HCT116 (cell line): Measurements from ENCODE around the gene AHNAK. TPM values are rescaled to one million over a fixed set of nuclear protein-coding genes. Genes with fewer than 3 reads are reported as not detected.

Experiments
- ATAC-seq: fragments of 200-7000 bp; cut with Tn5 transposase; 2 replicates; pipeline ENCODE4 v1.9.1; 2020; ENCODE audit warnings: mild to moderate bottlenecking, moderate library complexity
- Bru-seq: library from RNA; stranded (reverse); fragments of 400-500 nt; gene quantifications from one replicate; lab custom pipeline; 2021; lab: Mats Ljungman, UMichigan
- BruChase-seq, 2 experiments: library from RNA; stranded (reverse); fragments of 400-500 nt; gene quantifications; one replicate each; lab custom pipeline; 2021; lab: Mats Ljungman, UMichigan
- BruUV-seq: library from RNA; stranded (reverse); fragments of 400-500 nt; replicated peaks from 2 replicates; lab custom pipeline; 2021; lab: Mats Ljungman, UMichigan
- CTCF ChIA-PET: fragments of 300-600 bp; sonication (Branson Sonifier 250); formaldehyde crosslinking; loops from one replicate; lab custom pipeline; 2021; ENCODE audit warnings: antibody characterized with exemption; lab: Charles Lee
- POLR2A ChIA-PET: fragments of 300-600, 350-600 bp; sonication (Branson Sonifier 250); formaldehyde crosslinking; loops from one replicate; lab custom pipeline; 2021; ENCODE audit warnings: antibody characterized with exemption; lab: Charles Lee
- RAD21 ChIA-PET, 2 experiments: fragments of 300-600 bp; sonication (Branson Sonifier 250); formaldehyde crosslinking; loops; one replicate each; lab custom pipeline; 2023; ENCODE audit warnings: low total read pairs in 2 of 2; ENCODE audit not compliant: uncharacterized antibody in 2 of 2, unreplicated experiment in 2 of 2, low non-redundant PET in 1 of 2; lab: Charles Lee
- DNase-seq: peaks from one replicate; pipeline ENCODE4 v3.0.0-alpha.2; 2010; ENCODE audit warnings: low read depth, low spot score
- H2AFZ ChIP-seq: fragments of 200-600 bp; shearing (Covaris generic), sonication (generic); 2 replicates; pipeline ENCODE4 v1.6.1; 2017; ENCODE audit warnings: low read depth, mixed run types, mixed read lengths, antibody characterized with exemption, low read length; ENCODE audit not compliant: poor library complexity, severe bottlenecking
- H3K27ac ChIP-seq: 2 replicates; pipeline ENCODE4 v1.5.1; 2012; ENCODE audit warnings: low read depth, low read length
- H3K27me3 ChIP-seq: fragments of 200-600 bp; sonication (generic); 2 replicates; pipeline ENCODE4 v1.6.1; 2016; ENCODE audit warnings: mixed run types, low read length, mixed read lengths; ENCODE audit not compliant: insufficient read depth
- H3K36me3 ChIP-seq, 2 experiments: fragments of 200-500 bp in 1 of 2; fragments of 200-600 bp in 1 of 2; sonication (Bioruptor generic) in 1 of 2; sonication (generic) in 1 of 2; 2 replicates each; pipeline versions ENCODE4 v1.5.1 to v1.6.1; 2014 to 2016; ENCODE audit warnings: low read length in 2 of 2, inconsistent platforms in 1 of 2, mixed read lengths in 1 of 2, mixed run types in 1 of 2; ENCODE audit not compliant: insufficient read depth in 2 of 2, control insufficient read depth in 1 of 2
- H3K4me1 ChIP-seq, 2 experiments: fragments of 200-600 bp in 1 of 2; sonication (generic) in 1 of 2; 2 replicates each; pipeline versions ENCODE4 v1.5.1 to v1.6.1; 2012 to 2017; ENCODE audit warnings: low read length in 2 of 2, inconsistent platforms in 1 of 2, mild to moderate bottlenecking in 1 of 2, mixed read lengths in 1 of 2, mixed run types in 1 of 2, moderate library complexity in 1 of 2; ENCODE audit not compliant: insufficient read depth in 2 of 2, control insufficient read depth in 1 of 2
- H3K4me2 ChIP-seq: fragments of 200-600 bp; sonication (generic); 2 replicates; pipeline ENCODE4 v1.6.1; 2017; ENCODE audit warnings: mixed run types, low read length, mixed read lengths
- H3K4me3 ChIP-seq, 2 experiments: fragments of 200-600 bp in 1 of 2; sonication (generic) in 1 of 2; replicated peaks in 1 of 2; 2 replicates each; pipeline ENCODE4 v1.5.1; 2011 to 2016; ENCODE audit warnings: low read length in 2 of 2, control low read depth in 1 of 2, low read depth in 1 of 2, mild to moderate bottlenecking in 1 of 2, mixed read lengths in 1 of 2, mixed run types in 1 of 2
- H3K79me2 ChIP-seq: fragments of 200-600 bp; sonication (generic); 2 replicates; pipeline ENCODE4 v1.6.1; 2017; ENCODE audit warnings: mild to moderate bottlenecking, mixed run types, low read length, moderate library complexity, mixed read lengths; ENCODE audit not compliant: insufficient read depth
- H3K9ac ChIP-seq: fragments of 200-600 bp; sonication (generic); 2 replicates; pipeline ENCODE4 v1.6.1; 2016; ENCODE audit warnings: low read length, mixed read lengths
- H3K9me2 ChIP-seq: fragments of 200-600 bp; sonication (generic), shearing (Covaris generic); 2 replicates; pipeline ENCODE4 v1.6.1; 2017; ENCODE audit warnings: mixed run types, mild to moderate bottlenecking, moderate library complexity; ENCODE audit not compliant: insufficient read depth
- H3K9me3 ChIP-seq, 2 experiments: fragments of 200-500 bp in 1 of 2; fragments of 200-600 bp in 1 of 2; sonication (Bioruptor generic) in 1 of 2; sonication (generic) in 1 of 2; 2 replicates each; pipeline ENCODE4 v1.6.1; 2014 to 2017; ENCODE audit warnings: low read length in 2 of 2, mixed read lengths in 2 of 2, inconsistent platforms in 1 of 2, low read depth in 1 of 2, mild to moderate bottlenecking in 1 of 2, mixed run types in 1 of 2, moderate library complexity in 1 of 2; ENCODE audit not compliant: control insufficient read depth in 1 of 2, insufficient read depth in 1 of 2
- H4K20me1 ChIP-seq: fragments of 200-600 bp; sonication (generic), shearing (Covaris generic); 2 replicates; pipeline ENCODE4 v1.6.1; 2017; ENCODE audit warnings: mixed run types, mild to moderate bottlenecking, moderate library complexity; ENCODE audit not compliant: insufficient read depth
- ATF3 ChIP-seq: IDR thresholded peaks from 2 replicates; pipeline ENCODE4 v1.6.1; 2012
- ELF1 ChIP-seq: IDR thresholded peaks from 2 replicates; pipeline ENCODE4 v1.6.1; 2012; ENCODE audit warnings: low read depth, borderline replicate concordance
- MAX ChIP-seq: IDR thresholded peaks from 2 replicates; pipeline ENCODE4 v1.6.1; 2012
- POLR2A ChIP-seq: IDR thresholded peaks from 2 replicates; pipeline ENCODE4 v1.7.0; 2011; ENCODE audit warnings: borderline replicate concordance; ENCODE audit not compliant: insufficient read depth, insufficient read length; ENCODE audit errors: extremely low read depth
- POLR2AphosphoS5 ChIP-seq: IDR thresholded peaks from 2 replicates; pipeline ENCODE4 v1.6.1; 2011; ENCODE audit warnings: mild to moderate bottlenecking, low read depth, low read length, moderate library complexity
- SP1 ChIP-seq: IDR thresholded peaks from 2 replicates; pipeline ENCODE4 v1.6.1; 2012; ENCODE audit warnings: low read depth
- SRF ChIP-seq: IDR thresholded peaks from 2 replicates; pipeline ENCODE4 v1.6.1; 2012; ENCODE audit warnings: low read depth
- TCF7L2 ChIP-seq: IDR thresholded peaks from 2 replicates; pipeline ENCODE4 v1.7.0; 2011; ENCODE audit warnings: borderline replicate concordance, inconsistent platforms; ENCODE audit not compliant: insufficient read depth, insufficient read length; ENCODE audit errors: extremely low read depth
- YY1 ChIP-seq: IDR thresholded peaks from 2 replicates; pipeline ENCODE4 v1.6.1; 2011; ENCODE audit warnings: low read length, low read depth, moderate library complexity, mild to moderate bottlenecking; ENCODE audit not compliant: insufficient replicate concordance; ENCODE audit errors: extremely low read depth
- ZFX ChIP-seq: fragments of 450-650 bp; IDR thresholded peaks from 2 replicates; pipeline ENCODE4 v1.6.1; 2017
- intact Hi-C: fragments of 100-400 bp; cut with micrococcal nuclease; formaldehyde crosslinking; loops from 2 replicates; pipeline ENCODE4 v1.10.0; 2022
- long read RNA-seq: library from polyadenylated mRNA; unstranded; transcript quantifications from one replicate; pipeline ENCODE4 v2.0.0, GENCODE V29; 2021; ENCODE audit not compliant: unreplicated experiment
- polyA plus RNA-seq: library from polyadenylated mRNA; unstranded; fragments of >200 nt; gene quantifications from 2 replicates; pipeline ENCODE4 v1.2.1, GENCODE V29; 2012; ENCODE audit warnings: missing spikeins
- total RNA-seq: library from RNA; stranded (reverse); gene quantifications from one replicate; pipeline ENCODE4 v1.2.1, GENCODE V29; 2021; ENCODE audit not compliant: unreplicated experiment

Gene AHNAK
- 239 TPM for total RNA-seq
- 99.3 and 137 TPM in 2 replicates for polyA plus RNA-seq
- Bru-seq, nascent RNA = percentile 83 among the genes with signal in this experiment
- percentile 99 among the genes with signal in this experiment for BruChase-seq, experiment 1, labeled RNA remaining after a 6-hour chase
- BruChase-seq, experiment 2, labeled RNA remaining after a 2-hour chase = percentile 96 among the genes with signal in this experiment
- long read RNA-seq, full-length matches to known transcripts = 71 of 99 reads
- long read RNA-seq, partial matches to known transcripts = 1 of 99 reads
- long read RNA-seq, other reads (novel, unspliced or antisense) = 27 of 99 reads

GRCh38 chr11:62546244-62546928 lies at the start of gene AHNAK:
Gene AHNAK (minus strand): TSS chr11:62546806. CDS start chr11:62536098, 10,708 bp downstream.
- Histone ChIP-seq H2AFZ (no peak within 1 kb of the TSS), H3K4me1 (peaks cover 49 to 72% of the 10 kb centered on the region in 2 experiments)

GRCh38 chr11:62595124-62595523 lies 48.5 kb upstream of the AHNAK start:
- H3K27me3 ChIP-seq = no peaks in the 10 kb centered on the region
- RAD21 ChIA-PET = interaction anchor here in 1 of 2 experiments (0.5 kb wide), 1 partner anchor 102 kb away, joined by 3 read pairs; no protein-coding TSS in a partner anchor
- H2AFZ ChIP-seq = no peak overlapping the region
- H3K9ac ChIP-seq = no peak overlapping the region
- H3K27ac ChIP-seq = no peak overlapping the region
- H3K79me2 ChIP-seq = peaks cover 63% of the 10 kb centered on the region
- CTCF ChIA-PET = no interaction called here
- POLR2A ChIA-PET = no interaction called here
- peaks cover 40 to 58% of the 10 kb centered on the region in 2 experiments; a peak in 3 of 4 replicates for H3K36me3 ChIP-seq
- no peak for ATAC-seq
- intact Hi-C loops = no loop called here
- no peak for DNase-seq
- no peaks in the 10 kb centered on the region for H3K9me3 ChIP-seq
- no peak overlapping the region for H3K4me2 ChIP-seq
- no peaks in the 10 kb centered on the region for H4K20me1 ChIP-seq
- no peaks in the 10 kb centered on the region for H3K9me2 ChIP-seq
- no peak overlapping the region for H3K4me3 ChIP-seq
- BruUV-seq = no TSS peak
- no peak for TF ChIP-seq ELF1
- TF ChIP-seq TCF7L2 = no peak
- TF ChIP-seq ATF3 = no peak
- no peak for TF ChIP-seq YY1
- H3K4me1 ChIP-seq = peaks cover 26 to 43% of the 10 kb centered on the region in 2 experiments

More at GRCh38 chr11:62546244-62546928, at the start of gene AHNAK:
- H3K9me3 ChIP-seq = no peaks in the 10 kb centered on the region
- CTCF ChIA-PET = interaction anchor here (0.7 to 2.0 kb wide), 2 partner anchors 11 to 122 kb away, joined by 4 to 8 read pairs; no protein-coding TSS in a partner anchor
- TF ChIP-seq ZFX (peak; percentile 64; the same call in 1 of the 2 replicates), POLR2AphosphoS5 (peak; percentile 90), MAX (no peak), SP1 (no peak), POLR2A (peak; percentile 73), SRF (no peak)
- RAD21 ChIA-PET = interaction anchor here in 1 of 2 experiments (0.7 kb wide), 1 partner anchor 15 kb away, joined by 5 read pairs; no protein-coding TSS in a partner anchor
- H3K9me2 ChIP-seq = no peaks in the 10 kb centered on the region
- H3K4me2 ChIP-seq = peak within 1 kb of the TSS; percentile 100
- no peaks in the 10 kb centered on the region for H3K36me3 ChIP-seq
- ATAC-seq = peak; percentile 44
- TSS peak; percentile 79 for BruUV-seq
- peak within 1 kb of the TSS; percentile 95 for H3K27ac ChIP-seq
- H3K4me3 ChIP-seq = peak within 1 kb of the TSS; percentile 91 to 98
- no peak for DNase-seq
- peaks cover 3% of the 10 kb centered on the region; the same call in 1 of the 2 replicates for H4K20me1 ChIP-seq
- intact Hi-C loops = no loop called here
- peaks cover 52% of the 10 kb centered on the region for H3K79me2 ChIP-seq
- H3K9ac ChIP-seq = peak within 1 kb of the TSS; percentile 100
- H3K27me3 ChIP-seq = no peaks in the 10 kb centered on the region
- POLR2A ChIA-PET = interaction anchor here (0.6 to 2.8 kb wide), 9 partner anchors 10 to 295 kb away, joined by 3 to 16 read pairs (median 4); partner anchors contain the start of genes EEF1G and UQCC3
